HG03571 (cell line): ENCODE measurements around the gene JAKMIP3.

Experiments used
- ATAC-seq: cut with Tn5 transposase; IDR thresholded peaks from one replicate; pipeline ENCODE4 v1.9.1; 2021; ENCODE audit not compliant: unreplicated experiment

Gene JAKMIP3

GRCh38 chr10:132110111-132110521 lies 44.4 kb downstream of the JAKMIP3 start:
- no peak for ATAC-seq

GRCh38 chr10:132110713-132111112 lies 45.0 kb downstream of the JAKMIP3 start:
- ATAC-seq = no peak

- ATAC-seq = no peak
Measured at GRCh38 chr10:132111121-132111731, 45.5 kb downstream of the JAKMIP3 start.

- no peak for ATAC-seq
Measured at GRCh38 chr10:132111871-132112341, 46.2 kb downstream of the JAKMIP3 start.

GRCh38 chr10:132112611-132113010 lies 46.9 kb downstream of the JAKMIP3 start:
- ATAC-seq = no peak

- no peak for ATAC-seq
Measured at GRCh38 chr10:132113206-132113605, 47.5 kb downstream of the JAKMIP3 start.

- ATAC-seq = no peak
Measured at GRCh38 chr10:132113766-132114365, 48.1 kb downstream of the JAKMIP3 start.

GRCh38 chr10:132114953-132115520 lies 49.3 kb downstream of the JAKMIP3 start:
- ATAC-seq = no peak
